ENCODE data around the gene SGSM2. TPM values are rescaled to one million over a fixed set of nuclear protein-coding genes. Genes with fewer than 3 reads are reported as not detected.

Gene SGSM2
- total and polyA plus RNA-seq, 9 donors = 9.3 to 50.6 (median 42.4) TPM

DNA sequence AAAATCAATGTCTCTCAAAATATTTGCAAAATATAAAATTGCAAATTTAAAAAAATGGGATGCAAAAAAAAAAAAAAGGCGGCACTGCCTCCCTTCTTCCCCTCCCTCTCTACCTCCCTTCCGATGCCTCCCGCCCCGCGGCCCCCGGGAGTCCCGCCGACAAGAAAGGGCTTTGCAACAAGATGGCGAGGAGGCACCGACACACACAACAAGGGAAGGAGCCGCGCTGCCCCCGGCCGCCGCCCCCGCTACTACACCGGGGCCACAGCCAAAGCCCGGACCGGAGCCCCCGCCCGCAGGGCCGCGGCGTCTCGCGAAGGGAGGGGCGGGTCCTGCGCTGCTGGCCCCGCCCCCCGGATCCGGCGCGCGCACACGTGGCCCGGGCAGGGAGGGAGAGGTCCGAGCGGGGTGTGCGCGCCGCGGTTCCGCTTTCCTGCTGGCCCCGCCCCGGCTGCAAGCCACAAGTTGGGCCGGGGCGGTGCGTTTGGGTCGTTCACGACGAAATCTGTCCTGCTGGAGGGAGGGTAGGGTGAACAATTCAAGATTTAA lies 63.6 kb downstream of the SGSM2 start, which contains the start of gene MNT:
Gene MNT, minus strand, starts transcription at position 184 of the 549 bp plus-strand sequence. CDS start 348 bp downstream, outside the sequence.
- DNase-seq = peak; percentile 92 to 96 (median 94)
- H3K27me3 ChIP-seq = no peaks in the 10 kb centered on the region
- 0 to 1% (median 0%) methylated on average over 40 to 51 of the region's 51 CpGs for WGBS, 3 donors
- H3K4me1 ChIP-seq (ENCODE audit: insufficient read depth) = peaks cover 26% of the 10 kb centered on the region
- H3K4me3 ChIP-seq = peak within 1 kb of the TSS; percentile 99
- no peak for TF ChIP-seq EP300 (IDR thresholded peaks at IDR 0.05)
- TF ChIP-seq POLR2A (IDR thresholded peaks at IDR 0.05) = peak; percentile 76
- TF ChIP-seq CTCF (IDR thresholded peaks at IDR 0.05) = peak in 2 of 3 donors; percentile 40 to 56
- H3K27ac ChIP-seq = peak within 1 kb of the TSS; percentile 84 to 99
- intact Hi-C loops (cut with DNase I) = no loop called here
- no peaks in the 10 kb centered on the region for H3K9me3 ChIP-seq
- no peaks in the 10 kb centered on the region for H3K36me3 ChIP-seq

DNA sequence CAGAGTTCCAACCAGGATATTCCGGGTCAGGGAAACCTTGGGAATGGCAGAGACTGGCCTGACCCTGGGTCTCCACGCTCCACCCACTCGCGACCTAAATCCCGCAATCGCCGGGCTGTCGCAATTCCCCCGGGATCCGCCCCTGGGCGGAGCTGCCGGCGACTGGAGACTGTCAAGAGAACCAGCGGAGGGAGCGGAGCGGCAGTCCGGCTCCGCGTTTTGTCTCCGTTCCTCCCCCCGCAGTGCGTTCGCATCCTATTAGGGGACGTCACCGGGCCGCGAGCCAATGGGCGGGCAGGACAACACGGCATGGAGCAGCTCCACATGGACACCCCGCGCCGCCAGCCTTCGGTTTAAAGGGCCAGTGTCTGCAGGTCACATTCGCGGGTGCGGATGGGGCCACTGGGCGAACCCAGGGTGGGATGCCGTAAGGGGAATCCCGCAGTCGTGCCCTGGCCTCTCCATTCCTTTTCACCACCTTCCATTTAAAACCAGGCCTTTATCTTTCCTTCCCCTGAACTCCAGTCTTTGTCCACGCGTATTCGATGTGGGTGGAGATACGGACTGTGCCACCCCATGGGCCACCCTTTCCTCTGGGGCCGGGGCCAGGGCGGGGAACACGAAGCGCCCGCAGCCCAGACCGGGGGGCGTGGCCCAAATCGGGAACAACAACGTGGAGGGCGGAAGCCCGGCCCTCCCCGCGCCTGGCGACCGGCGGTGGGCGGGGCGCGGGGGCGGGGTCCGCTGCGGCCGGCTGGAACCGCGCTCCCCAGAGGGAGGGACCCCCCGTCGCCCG lies 64.3 kb downstream of the SGSM2 start:
- Histone ChIP-seq H3K4me1 (ENCODE audit: insufficient read depth) (peaks cover 20% of the 10 kb centered on the region), H3K4me3 (peak overlapping the region; percentile 99), H3K27ac (peak overlapping the region; percentile 84 to 99), H3K27me3 (no peaks in the 10 kb centered on the region), H3K36me3 (no peaks in the 10 kb centered on the region), H3K9me3 (no peaks in the 10 kb centered on the region)
- DNase-seq = peak; percentile 100
- TF ChIP-seq CTCF (IDR thresholded peaks at IDR 0.05) (no peak), EP300 (IDR thresholded peaks at IDR 0.05) (peak; percentile 86), POLR2A (IDR thresholded peaks at IDR 0.05) (peak; percentile 60)
- 0 to 1% (median 0%) methylated on average over 60 to 71 of the region's 72 CpGs for WGBS, 3 donors
- intact Hi-C loops (cut with DNase I) = no loop called here

DNA sequence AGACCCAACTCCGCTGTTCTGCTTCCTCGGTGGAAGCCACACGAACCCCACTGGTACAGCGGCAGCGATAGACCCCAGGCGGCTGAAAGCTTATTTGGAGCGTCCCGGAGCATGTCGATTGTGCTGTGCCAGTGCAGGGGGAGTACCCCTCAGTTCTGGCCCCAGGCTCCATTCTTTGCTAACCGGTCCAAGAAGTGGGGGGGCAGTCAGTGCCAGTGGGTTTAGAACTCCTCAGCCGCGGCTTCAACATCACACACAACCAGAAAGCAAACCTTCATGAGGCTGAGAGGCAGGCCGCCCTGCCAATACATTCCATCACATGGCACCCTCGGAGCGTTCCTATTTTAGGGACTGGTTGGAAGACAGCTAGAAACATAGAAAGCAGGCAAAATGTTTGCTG lies 65.2 kb downstream of the SGSM2 start:
- peaks cover 15% of the 10 kb centered on the region for H3K4me1 ChIP-seq (ENCODE audit: insufficient read depth)
- peak overlapping the region in 1 of 2 donors; percentile 99 for H3K27ac ChIP-seq
- DNase-seq = peak in 3 of 5 donors; percentile 35 to 55 (median 39)
- H3K4me3 ChIP-seq = peak overlapping the region; percentile 99
- no peaks in the 10 kb centered on the region for H3K9me3 ChIP-seq
- WGBS, 3 donors = 16 to 46% (median 17%) methylated on average over 6 to 15 of the region's 15 CpGs
- H3K36me3 ChIP-seq = no peaks in the 10 kb centered on the region
- no peak for TF ChIP-seq POLR2A (IDR thresholded peaks at IDR 0.05)
- TF ChIP-seq CTCF (IDR thresholded peaks at IDR 0.05) = no peak
- TF ChIP-seq EP300 (IDR thresholded peaks at IDR 0.05) = no peak
- H3K27me3 ChIP-seq = no peaks in the 10 kb centered on the region
- intact Hi-C loops (cut with DNase I) = no loop called here

GRCh38 chr17:2403044-2403443 lies 65.7 kb downstream of the SGSM2 start:
- Histone ChIP-seq H3K27me3 (no peaks in the 10 kb centered on the region), H3K36me3 (no peaks in the 10 kb centered on the region), H3K4me3 (no peak overlapping the region), H3K9me3 (no peaks in the 10 kb centered on the region), H3K4me1 (ENCODE audit: insufficient read depth) (peaks cover 10% of the 10 kb centered on the region), H3K27ac (no peak overlapping the region)
- TF ChIP-seq EP300 (IDR thresholded peaks at IDR 0.05) = no peak
- no peak for TF ChIP-seq POLR2A (IDR thresholded peaks at IDR 0.05)
- no peak for TF ChIP-seq CTCF (IDR thresholded peaks at IDR 0.05)
- 91 to 97% (median 94%) methylated on average over 4 of the region's 4 CpGs for WGBS, 3 donors
- no peak for DNase-seq
- intact Hi-C loops (cut with DNase I) = no loop called here
